ENCODE data around the gene RAD50.
"Not testable (repeated sequence)": the region's sequence is repeated elsewhere in the genome, so short reads cannot be mapped to it uniquely, and the experiment has no call there.

The RAD50 gene

DNA sequence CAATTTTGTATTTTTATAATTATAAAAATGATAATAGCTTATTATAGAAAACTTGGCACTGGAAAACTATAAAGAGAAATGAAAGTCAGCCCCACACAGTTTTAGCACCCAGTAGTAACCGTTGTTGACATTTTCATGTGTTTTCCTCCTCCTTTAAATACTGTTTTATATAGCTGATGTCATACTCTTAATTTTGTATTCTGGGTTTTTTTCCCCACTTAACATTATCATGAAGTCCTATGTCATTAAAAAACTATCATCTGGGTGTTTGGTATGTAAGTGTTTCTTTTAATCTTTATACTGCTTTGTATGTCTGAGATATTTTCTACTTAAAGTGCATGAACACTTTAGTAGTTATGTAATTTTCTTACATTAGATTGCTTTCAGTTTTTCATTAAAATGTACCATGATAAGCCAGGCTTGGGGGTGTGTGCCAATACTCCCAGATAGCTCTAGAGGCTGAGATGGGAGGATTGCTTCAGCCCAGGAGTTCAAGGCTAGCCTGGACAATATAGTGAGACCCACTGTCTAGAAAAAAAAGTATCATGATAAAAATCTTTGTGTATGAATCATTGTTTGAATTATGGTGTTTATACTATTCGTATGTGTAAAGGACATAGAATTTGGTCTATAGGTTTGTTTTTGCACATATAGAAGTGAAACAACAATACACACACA lies 2.7 kb downstream of the RAD50 start:
- no peak for DNase-seq

DNA sequence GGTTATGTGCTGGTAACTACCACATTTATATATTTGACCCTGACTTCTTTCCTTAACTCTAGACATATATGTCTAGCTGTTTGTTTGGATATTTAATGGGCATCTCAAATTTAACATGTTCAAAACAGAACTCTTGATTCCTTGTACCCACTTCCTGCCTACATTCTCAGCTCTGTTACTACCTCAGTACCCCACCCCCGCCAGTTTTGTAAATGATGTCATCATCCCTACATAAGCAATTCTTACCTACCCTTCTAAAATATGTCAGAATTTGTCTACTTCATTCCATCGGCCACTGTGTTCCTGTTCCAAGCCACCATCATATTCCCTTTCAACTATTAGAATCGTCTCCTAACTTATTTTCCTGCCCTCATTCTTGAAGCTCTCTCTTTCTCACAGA lies 4.8 kb downstream of the RAD50 start:
- no peak for DNase-seq

DNA sequence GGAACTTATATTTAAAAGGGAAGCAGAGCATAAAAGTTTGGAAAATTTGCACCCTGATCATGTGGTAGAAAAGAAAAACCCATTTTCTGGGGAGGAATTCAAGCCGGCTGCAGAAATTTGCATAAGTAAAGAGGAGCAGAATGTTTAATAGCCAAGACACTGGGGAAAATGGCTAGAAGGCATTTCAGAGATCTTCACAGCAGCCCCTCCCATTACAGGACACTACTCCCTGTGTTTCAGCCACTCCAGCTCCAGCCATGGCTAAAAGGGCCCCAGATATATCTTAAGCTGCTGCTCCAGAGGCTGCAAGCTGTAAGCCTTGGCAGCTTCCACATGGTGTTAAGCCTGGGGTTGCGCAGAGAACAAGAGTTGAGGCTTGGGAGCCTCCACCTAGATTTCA lies 7.8 kb downstream of the RAD50 start:
- DNase-seq: not testable (repeated sequence)

DNA sequence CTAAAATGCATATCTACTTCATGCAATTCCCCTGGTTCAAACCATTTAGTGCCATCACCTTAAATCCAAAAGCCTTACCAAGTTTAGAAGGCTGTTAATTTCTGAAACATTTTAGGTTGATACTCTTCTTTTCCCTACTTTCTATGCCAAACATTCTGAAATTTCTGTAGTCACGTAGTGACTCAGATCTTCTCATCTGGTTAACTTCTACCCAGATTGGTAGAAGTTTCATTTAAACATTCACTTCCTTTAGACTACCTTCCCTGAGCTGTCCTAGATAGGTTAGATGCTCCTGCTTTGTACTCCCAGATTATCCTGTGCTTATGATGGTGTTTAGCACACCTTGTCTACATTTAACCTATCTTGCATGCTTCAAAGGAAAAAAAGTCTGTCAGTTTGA lies 9.9 kb downstream of the RAD50 start:
- no peak for DNase-seq

DNA sequence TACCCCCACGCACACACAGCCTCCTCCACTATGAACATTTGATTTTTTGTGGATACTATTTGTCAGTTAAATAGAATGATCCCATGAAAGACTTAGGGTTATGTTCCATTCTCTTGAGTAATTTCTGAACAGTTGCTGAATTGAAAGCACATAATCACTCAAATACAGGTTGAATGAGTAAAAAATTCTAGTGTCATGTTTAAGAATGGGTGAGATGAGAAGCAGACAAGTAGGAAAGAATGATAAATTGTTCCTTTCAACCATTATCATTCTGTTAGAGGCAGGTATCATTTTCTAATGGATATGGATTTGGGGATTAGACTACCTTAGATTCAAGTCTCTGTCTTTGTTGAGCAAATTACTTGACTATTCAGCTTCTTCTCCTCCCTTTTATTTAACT lies 19.3 kb downstream of the RAD50 start:
- DNase-seq: no peak

DNA sequence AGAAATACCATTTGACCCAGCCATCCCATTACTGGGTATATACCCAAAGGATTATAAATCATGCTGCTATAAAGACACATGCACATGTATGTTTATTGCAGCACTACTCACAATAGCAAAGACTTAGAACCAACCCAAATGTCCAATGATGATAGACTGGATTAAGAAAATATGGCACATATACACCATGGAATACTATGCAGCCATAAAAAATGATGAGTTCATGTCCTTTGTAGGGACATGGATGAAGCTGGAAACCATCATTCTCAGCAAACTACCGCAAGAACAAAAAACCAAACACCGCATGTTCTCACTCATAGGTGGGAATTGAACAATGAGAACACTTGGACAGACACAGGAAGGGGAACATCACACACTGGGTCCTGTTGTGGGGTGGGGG lies 27.8 kb downstream of the RAD50 start:
- DNase-seq: not testable (repeated sequence)

DNA sequence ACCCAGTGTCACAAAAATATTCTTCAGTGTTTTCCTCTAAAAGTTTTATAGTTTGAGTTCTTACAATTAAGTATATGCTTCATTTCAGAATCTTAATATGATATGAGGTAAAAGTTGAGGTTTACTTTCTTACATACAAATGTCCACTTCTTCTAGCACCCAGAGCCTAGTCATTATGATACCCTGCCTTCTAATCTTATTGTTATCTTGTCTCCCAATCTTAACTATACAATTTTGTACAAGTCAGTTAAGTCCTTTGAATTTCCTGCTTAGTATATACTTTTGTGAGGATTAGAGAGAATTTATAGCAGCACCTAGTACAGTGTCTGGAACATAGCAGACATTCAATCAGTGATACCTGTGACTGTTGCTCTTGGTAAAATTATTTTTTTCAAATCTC lies 29.3 kb downstream of the RAD50 start:
- DNase-seq: no peak

DNA sequence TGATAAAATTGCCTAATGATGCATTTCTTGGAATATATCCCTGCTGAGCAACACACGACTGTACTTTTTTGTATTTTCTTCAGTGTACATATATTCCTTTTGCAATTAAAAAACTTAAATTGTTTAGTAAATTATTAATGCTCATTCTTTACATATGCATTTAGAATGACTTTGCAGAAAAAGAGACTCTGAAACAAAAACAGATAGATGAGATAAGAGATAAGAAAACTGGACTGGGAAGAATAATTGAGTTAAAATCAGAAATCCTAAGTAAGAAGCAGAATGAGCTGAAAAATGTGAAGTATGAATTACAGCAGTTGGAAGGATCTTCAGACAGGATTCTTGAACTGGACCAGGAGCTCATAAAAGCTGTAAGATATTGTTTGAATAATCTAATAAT lies 32.7 kb downstream of the RAD50 start:
- no peak for DNase-seq

DNA sequence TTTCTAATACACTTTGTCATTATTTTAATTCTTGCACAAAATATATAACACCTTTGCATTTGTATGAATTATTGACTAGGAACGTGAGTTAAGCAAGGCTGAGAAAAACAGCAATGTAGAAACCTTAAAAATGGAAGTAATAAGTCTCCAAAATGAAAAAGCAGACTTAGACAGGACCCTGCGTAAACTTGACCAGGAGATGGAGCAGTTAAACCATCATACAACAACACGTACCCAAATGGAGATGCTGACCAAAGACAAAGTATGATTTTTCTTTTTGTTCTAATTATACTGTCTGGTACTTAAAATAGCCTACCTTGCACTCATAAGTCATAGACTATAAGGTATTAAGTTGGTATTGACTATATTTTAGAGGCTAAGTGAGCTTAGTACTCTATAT lies 34.4 kb downstream of the RAD50 start:
- DNase-seq: no peak

DNA sequence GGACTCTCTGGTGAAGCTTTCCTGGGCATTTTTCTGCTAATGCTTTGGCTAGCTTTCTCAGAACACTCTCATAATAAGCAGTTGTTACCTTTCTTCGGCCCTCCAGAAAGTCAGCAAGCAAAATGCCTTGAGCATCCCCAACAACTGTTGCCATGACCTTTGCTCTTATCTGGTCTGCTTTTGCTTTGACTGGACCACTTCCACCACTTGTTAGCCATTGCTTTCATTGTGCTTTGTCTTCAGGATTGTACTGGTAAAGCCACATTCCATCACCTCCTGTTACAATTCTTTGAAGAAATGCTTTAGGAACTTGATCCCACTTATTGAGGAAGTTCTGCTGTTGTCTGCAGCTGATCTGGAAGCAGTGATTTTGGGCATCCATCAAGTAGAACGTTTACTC lies 35.7 kb downstream of the RAD50 start:
- DNase-seq: no peak

DNA sequence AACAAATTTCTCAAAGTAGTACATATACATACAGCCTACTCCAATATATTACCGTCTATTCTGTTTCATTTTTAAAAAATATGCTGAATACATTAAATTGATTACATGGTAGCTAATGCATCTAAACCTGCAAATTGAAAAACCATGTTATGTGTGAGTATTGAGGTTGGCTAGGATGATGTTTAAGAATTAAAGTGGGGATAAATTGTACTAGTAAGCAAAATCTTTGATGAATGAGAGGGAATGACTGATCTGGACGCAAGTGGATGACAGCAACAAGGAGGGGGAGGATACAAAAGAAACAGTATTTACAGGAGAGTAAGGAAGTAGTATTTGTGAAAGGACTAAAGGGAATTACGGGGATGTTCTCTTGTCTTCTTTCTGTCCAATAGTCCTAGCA lies 37.4 kb downstream of the RAD50 start:
- DNase-seq: no peak

DNA sequence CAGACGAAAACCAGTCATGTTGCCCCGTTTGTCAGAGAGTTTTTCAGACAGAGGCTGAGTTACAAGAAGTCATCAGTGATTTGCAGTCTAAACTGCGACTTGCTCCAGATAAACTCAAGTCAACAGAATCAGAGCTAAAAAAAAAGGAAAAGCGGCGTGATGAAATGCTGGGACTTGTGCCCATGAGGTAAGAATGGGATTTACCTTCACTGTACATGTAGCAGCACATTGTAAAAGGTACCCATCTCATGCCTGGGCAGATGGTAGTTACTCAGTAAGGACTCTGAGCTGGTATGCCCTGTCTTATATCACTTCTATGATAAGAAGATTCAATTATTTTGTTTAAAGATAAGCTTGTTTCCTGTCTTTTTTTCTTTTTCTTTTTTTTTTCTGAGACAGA lies 38.8 kb downstream of the RAD50 start:
- no peak for DNase-seq

DNA sequence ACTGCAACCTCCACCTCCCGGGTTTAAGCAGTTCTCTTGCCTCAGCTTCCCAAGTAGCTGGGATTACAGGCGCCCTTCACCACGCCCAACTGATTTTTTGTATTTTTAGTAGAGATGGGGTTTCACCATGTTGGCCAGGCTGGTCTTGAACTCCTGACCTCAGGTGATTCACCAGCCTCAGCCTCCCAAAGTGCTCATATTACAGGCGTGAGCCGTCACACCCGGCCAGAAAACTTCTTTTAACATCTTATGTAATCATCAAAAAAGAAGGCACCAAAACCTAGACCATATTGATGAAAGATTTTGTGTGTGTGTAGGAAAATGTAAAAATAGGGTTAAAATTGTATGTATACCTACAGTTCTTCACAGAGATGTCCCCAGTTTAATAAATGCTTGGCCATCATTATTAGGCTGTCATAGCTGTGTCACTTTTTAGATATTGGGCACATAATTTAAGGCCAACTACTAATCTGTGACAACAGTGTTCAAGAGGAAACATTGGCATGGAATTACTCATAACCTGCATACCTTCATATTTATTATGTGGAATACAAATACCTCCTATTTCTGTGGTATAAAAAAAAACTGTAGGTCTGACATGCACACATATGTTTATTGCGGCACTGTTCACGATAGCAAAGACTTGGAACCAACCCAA lies 44.4 kb downstream of the RAD50 start:
- DNase-seq: no peak

DNA sequence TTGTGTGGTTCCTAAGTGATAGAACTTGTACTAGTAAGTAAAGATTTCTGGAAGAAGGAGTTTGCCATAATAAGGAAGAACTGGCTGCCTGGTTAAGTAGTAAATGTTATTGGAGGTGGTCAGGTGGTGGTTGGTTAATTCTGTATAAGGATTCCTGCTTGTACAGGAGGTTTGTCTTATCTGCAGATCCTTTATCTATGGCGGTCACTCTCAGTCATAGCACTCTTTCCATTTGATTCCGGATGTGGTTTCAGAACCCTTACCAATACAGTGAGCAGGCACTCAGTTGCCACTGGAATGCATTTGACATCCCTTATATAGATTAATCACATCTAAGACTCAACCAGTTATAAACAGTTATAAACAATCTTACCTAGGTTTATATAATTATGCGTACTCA lies 50.3 kb downstream of the RAD50 start:
- no peak for DNase-seq

DNA sequence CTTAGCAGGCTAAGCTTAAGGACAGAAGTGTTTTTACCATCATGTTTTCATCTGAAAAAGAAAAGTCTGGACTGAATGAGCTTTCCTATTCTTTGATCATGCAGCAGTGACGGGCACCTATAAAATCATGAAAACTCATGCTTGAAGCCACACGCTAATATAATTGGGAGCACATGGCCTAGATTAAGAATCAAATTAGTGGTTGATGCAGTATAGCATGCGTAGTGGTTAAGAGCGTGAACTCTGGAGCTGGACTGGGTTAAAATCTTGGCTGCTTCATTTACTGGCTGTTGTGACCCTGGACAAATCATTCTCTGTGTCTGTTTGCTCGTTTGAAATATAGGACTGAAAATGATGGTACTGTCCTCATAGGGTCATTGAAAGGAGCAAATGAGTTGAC lies 51.3 kb downstream of the RAD50 start:
- no peak for DNase-seq

DNA sequence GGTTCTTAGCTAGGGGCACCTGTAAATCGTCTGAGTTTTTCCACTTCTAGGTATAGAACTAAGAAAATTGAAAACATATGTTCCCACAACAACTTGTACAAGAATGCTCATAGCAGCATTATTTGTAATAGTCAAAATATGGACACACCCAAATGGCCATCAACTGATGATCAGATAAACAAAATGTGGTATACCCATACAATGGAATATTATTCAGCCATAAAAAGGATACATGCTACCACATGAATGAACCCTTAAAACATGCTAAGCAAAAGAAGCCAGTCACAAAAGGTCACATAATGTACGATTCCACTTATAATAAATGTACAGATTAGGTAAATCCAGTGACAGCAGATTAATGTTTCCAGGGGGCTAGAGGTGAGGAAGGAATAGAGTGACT lies 55.2 kb downstream of the RAD50 start:
- DNase-seq: no peak

DNA sequence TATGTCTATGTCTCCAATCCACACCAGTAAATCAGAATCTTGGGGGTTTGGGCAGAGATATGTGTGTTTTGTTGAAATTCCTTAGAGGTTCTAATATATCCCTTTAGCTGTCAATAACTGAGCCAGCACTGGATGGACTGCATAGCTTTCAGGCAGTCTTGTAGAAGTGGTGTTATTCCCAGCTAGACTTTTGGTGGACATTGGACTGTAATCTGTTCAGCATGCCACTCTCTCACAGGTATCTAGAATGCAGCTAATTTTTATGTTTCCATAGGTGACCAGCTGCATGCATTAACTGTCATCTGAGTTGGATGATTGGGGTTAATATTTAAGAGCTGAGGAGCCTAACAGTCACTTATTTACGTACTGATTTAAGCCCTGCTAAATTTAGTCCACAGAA lies 56.1 kb downstream of the RAD50 start:
- no peak for DNase-seq

DNA sequence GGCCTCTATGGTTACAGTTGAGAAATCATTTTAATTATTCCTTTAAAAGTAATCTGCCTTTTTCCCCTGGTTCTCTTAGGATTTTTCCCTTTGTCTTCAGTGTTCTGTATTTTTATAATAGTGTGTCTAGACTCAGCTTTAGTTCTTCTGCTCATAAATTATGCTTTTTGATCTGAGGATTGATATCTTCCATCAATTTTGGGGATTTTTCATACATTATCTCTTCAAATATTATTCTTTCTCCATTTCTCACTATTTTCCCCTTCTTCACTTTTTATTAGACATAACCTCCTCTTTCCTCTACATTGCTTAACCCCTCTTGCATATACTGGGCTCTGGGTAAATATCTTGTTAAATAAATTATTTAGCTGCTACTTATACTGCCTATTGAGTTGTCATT lies 64.9 kb downstream of the RAD50 start:
- DNase-seq: no peak

DNA sequence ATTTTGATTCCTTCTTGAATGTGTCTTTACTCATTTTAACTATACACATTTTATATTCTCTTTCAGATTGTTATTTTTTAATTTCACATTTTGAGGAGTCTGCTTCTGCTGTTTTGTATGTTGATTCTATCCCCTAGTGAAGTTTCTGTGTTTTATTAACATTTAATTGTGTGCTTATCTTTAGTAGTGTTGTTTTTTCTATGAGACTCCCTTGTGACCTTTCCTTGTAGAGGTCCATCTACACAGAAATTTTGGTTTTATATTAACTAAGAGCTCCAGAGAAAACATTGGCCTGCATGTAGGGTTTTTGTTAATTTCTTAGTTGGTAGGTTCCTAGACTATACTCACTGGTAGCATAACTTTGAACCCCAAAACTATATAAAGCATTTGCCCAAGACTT lies 65.8 kb downstream of the RAD50 start:
- DNase-seq: no peak

DNA sequence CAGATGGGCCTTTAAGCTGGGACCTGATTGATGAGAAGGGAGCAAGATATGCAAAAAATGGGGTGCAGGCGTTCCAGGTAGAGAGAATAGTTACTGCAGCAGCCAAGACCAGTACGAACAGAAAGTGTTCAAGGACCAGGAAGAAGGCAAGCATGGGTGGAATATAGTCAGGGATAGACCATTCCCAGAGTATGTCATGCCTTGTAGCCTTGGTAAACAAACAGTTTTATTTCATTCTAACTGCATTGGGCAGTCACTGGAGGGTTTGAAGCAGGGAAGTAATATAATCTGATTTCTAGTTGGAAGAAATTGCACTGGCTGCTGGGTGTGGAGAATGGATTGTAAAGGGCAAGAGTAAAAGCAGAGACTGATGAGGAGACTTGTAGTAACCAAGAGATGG lies 70.7 kb downstream of the RAD50 start:
- no peak for DNase-seq

DNA sequence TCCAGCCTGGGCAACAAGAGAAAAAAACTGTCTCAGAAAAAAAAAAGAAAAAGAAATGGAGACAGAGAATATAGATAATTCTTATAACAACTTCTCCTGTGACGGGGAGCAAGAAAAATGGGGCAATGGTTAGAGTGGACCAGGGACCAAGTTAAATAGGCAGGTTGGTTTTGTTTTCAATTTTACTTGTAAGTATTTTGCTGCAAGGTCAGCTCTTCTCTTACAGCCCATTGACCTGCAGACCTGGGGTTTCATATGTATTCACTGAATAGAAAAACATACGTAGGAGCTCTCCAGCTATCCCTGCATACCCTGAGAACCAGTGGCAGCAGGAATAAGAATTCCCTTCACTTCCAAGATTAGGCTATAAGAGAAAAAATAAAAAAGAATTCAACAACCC lies 72.0 kb downstream of the RAD50 start:
- no peak for DNase-seq

DNA sequence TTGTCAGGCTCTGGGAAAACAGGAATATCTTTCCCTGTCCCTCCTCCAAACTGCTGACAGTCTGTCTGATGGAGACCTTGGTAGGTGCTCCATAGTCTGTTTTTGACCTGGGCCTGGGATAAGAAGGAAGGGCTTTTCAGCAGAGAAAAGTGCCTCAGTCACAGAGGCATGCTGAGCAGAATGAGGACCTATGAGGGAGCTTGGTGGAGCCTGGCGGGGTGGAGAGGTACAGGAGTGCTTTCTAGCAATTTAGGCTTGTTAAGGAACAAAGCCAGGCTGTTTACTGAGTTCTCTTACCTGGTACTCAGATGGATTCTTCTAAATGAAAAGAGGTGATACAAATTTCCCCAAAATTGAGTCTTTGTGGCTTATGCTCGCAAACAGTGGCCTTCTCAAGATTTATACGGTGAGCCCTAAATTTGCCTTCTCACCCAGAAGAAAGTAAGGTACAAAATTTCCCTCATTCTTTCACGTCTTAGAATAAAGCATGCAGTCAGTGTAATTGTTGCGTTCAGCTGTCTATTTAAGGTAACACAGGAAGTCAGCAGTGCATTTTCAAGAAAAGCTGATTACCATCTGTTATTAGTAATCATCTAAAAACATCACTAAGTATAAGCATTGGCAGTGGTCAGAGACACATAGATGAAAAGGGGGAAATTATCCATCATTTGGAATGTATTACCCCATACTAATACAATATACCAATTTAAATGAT lies 72.6 kb downstream of the RAD50 start:
- DNase-seq: no peak

DNA sequence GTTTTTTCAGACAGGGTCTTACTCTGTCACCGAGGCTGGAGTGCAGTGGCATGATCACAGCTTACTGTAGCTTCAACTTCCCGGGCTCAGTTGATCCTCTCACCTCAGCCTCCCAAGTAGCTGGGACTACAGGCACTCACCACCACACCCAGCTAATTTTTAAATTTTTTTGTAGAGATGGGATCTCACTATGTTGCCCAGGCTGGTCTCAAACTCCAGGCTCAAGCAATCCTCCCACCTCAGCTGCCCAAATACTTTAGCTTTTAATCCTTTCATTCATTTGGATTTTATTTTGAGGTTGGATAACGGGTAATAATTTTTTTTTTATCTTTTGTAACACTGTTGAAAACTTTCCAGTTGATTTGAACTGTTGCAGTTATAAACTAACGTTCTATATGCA lies 76.8 kb downstream of the RAD50 start:
- not testable (repeated sequence) for DNase-seq

DNA sequence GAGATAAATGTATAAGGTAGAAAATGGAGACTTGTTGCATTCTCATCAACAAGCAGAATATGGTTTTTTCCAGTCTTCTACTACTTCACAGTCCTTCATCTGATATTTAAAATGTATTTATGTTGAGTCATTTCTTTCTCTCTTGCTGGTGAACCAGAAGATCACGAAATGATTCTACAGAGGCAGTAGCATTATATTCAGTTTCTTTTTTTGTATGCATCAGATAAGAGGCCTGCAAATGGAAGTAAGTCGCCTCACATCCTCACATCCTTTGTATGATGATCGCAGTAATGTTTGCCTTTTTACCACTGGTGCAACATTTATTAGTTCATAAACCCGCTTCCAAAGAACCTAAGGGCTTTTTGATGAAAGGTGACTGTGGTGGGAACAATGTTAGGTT lies 79.1 kb downstream of the RAD50 start:
- no peak for DNase-seq

DNA sequence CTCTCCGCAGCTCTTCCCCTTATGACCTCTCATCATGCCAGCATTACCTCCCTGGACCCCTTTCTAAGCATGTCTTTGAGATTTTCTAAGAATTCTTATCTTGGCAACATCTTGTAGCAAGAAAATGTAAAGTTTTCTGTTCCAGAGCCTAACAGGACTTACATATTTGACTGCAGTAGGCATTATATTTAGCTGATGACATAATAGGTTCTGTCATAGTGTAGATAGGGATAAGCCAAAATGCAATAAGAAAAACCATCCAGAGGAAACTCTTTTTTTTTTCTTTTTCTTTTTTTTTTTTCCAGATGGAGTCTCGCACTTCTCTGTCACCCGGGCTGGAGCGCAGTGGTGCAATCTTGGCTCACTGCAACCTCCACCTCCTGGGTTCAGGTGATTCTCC lies 80.5 kb downstream of the RAD50 start:
- no peak for DNase-seq
